ENCODE measurements around the gene MYBPC3.
"Not testable (repeated sequence)": the region's sequence is repeated elsewhere in the genome, so short reads cannot be mapped to it uniquely, and the experiment has no call there.

Gene MYBPC3

GRCh38 chr11:47340980-47341775 lies 11.3 kb downstream of the MYBPC3 start:
- no peak for FAIRE-seq
- no peak for DNase-seq (ENCODE audit: insufficient read length, low spot score)

DNA sequence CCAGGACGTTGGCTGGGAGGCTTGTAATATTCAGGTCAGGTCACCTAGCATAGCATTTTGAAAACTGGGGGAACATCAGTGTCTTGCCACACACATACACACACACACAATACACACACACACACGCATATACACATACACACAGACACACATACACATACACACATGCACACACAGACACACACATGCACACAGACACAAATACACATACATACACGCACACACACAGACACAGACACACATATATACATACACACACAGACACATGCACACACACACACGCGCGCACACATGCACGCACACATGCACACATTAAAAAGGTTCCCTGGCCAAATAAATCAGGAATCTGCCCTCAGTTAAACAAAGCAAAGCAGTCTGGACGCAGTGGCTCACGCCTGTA lies 12.5 kb downstream of the MYBPC3 start:
- FAIRE-seq, result peak; percentile 88
- no peak for DNase-seq (ENCODE audit: insufficient read length, low spot score)

GRCh38 chr11:47338396-47339241 lies 13.9 kb downstream of the MYBPC3 start:
- no peak for FAIRE-seq

GRCh38 chr11:47337229-47337924 lies 15.1 kb downstream of the MYBPC3 start:
- FAIRE-seq (no peak), DNase-seq (ENCODE audit: insufficient read length, low spot score) (no peak)

More at GRCh38 chr11:47338396-47339241, 13.9 kb downstream of the MYBPC3 start:
- DNase-seq (ENCODE audit: insufficient read length, low spot score), result no peak

DNA sequence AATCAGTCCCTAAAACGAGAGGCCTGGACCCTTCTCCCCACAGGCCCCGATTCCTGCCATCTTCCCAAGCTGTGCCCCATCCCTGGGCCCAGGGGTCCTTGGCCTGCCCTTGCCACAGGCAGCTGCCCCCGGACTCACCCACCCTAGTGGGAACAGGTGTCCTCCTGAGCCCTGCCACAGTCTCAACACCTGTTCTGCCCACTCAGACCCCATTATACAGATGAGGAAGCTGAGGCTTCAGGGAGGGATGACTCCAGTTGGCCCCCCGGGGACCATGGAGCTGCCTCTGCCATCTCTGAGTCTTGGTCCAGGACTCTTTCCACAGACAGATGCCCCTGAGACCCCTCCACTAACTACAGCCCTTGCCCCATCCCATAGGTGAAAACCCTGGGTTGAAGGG lies 15.9 kb downstream of the MYBPC3 start:
- FAIRE-seq (no peak), DNase-seq (ENCODE audit: insufficient read length, low spot score) (no peak)

- DNase-seq (ENCODE audit: insufficient read length, low spot score) (no peak), FAIRE-seq (no peak)
Observed at GRCh38 chr11:47335733-47336132, 16.8 kb downstream of the MYBPC3 start.

GRCh38 chr11:47334699-47335411 lies 17.6 kb downstream of the MYBPC3 start:
- not testable (repeated sequence) for FAIRE-seq; DNase-seq (ENCODE audit: insufficient read length, low spot score)

- FAIRE-seq (no peak), DNase-seq (ENCODE audit: insufficient read length, low spot score) (no peak)
Observed at GRCh38 chr11:47333886-47334443, 18.5 kb downstream of the MYBPC3 start.

DNA sequence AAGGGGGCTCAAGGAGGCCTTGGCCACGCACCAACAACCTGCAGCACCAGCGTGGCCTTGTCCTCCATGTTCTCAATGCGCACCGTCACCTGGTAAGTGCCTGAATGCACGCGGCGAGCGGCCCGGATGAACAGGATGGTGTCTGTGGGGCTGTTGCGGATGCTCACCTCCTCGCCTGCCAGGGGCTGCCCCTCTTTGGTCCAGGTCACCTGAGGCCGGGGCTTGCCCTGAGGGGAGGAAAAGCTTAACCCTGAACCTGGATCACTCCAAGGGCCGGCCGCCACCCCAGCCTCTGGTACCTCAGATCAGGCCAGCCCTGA lies 19.0 kb downstream of the MYBPC3 start:
- FAIRE-seq (no peak), DNase-seq (ENCODE audit: insufficient read length, low spot score) (no peak)

GRCh38 chr11:47332791-47333525 lies 19.5 kb downstream of the MYBPC3 start:
- DNase-seq (ENCODE audit: insufficient read length, low spot score) (no peak), FAIRE-seq (no peak)

- DNase-seq (ENCODE audit: insufficient read length, low spot score) (no peak), FAIRE-seq (no peak)
Observed at GRCh38 chr11:47332303-47332711, 20.2 kb downstream of the MYBPC3 start.

- no peak for DNase-seq (ENCODE audit: insufficient read length, low spot score)
- no peak for FAIRE-seq
Observed at GRCh38 chr11:47331454-47332302, 20.8 kb downstream of the MYBPC3 start.

- no peak for FAIRE-seq
- no peak for DNase-seq (ENCODE audit: insufficient read length, low spot score)
Observed at GRCh38 chr11:47329987-47330931, 22.2 kb downstream of the MYBPC3 start.

DNA sequence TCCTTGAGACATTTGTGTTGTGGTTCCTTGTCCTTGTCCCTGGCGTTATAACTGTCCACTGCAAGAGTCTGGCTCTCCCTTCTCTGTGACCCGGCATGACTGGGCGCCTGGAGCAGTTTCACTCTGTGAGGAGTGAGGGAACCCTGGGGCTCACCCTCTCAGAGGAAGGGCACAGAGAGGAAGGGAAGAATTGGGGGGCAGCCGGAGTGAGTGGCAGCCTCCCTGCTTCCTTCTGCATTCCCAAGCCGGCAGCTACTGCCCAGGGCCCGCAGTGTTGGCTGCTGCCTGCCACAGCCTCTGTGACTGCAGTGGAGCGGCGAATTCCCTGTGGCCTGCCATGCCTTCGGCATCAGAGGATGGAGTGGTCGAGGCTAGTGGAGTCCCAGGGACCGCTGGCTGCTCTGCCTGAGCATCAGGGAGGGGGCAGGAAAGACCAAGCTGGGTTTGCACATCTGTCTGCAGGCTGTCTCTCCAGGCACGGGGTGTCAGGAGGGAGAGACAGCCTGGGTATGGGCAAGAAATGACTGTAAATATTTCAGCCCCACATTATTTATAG lies 23.0 kb downstream of the MYBPC3 start:
- DNase-seq (ENCODE audit: insufficient read length, low spot score) (no peak), FAIRE-seq (no peak)

DNA sequence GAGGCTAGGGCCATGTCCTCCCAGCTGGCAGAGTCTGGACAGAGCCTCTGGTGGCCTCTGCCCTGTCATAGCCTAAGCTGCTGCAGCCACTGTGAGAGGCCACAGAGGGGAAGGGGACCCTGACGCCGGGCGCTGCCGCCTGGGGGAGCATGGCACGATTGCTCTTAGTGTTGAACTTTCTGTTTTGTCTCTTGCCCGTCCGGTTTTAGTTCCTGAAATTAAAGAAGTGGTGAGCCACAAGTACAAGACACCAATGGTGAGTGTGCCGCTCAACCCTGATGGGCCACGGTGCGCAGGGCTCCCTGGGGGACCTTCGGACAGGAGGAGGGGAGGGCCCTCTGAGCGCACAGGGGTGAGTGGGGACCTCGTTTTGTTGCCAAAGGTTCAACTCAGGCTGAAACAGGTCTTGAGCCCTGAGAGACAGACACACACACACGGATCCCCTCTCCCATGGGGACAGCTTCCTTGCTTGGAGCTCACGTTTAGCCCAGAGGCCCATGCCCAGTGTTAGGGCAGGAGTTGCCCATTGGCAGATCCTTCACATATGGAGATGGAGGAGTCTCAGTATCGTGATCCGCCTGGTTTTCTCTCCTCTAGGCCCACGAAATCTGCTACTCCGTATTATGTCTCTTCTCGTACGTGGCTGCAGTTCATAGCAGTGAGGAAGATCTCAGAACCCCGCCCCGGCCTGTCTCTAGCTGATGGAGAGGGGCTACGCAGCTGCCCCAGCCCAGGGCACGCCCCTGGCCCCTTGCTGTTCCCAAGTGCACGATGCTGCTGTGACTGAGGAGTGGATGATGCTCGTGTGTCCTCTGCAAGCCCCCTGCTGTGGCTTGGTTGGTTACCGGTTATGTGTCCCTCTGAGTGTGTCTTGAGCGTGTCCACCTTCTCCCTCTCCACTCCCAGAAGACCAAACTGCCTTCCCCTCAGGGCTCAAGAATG lies 23.8 kb downstream of the MYBPC3 start:
- DNase-seq (ENCODE audit: insufficient read length, low spot score), result no peak
- FAIRE-seq, result no peak

DNA sequence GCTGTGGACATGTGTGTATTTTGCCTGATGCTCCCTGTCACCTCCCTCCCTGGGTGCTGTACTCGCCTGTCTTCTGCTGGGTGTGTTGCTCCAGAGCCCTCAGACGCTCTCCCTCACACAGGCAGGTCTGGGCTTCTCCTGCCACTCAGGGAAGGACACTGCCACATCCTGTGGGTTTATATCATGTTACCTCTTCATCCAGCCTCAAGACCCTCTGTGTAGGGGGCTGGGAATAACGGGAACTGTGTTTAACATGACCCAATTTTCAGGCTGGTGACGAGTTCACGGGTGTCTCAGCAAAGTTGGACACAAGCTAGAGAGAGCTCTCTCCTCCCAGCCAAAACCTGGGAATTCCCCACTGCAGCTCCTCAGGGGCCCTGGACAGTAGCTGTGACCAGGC lies 24.6 kb downstream of the MYBPC3 start:
- no peak for FAIRE-seq
- no peak for DNase-seq (ENCODE audit: insufficient read length, low spot score)

All from HTR-8/SVneo (cell line).